Prostate gland (tissue), 2 donors: ENCODE results near the gene DNAJC1.

ENCODE experiments used
- POLR2A ChIP-seq: fragments of 450-650 bp; IDR thresholded peaks from one replicate; pipeline ENCODE4 v1.6.1; 2016; ENCODE audit warnings: antibody characterized with exemption, mild to moderate bottlenecking
- POLR2AphosphoS5 ChIP-seq: sonication (generic); formaldehyde crosslinking; IDR thresholded peaks from one replicate; pipeline ENCODE4 v1.6.1; 2017; ENCODE audit warnings: antibody characterized with exemption
- TF ChIP-seq, protein P1 (sequence below), 4 experiments: fragments of 200-600 bp in 2 of 4; fragments of 450-650 bp in 2 of 4; sonication (generic) in 2 of 4; IDR thresholded peaks; 1 replicate in 3 of 4; 2 replicates in 1 of 4; pipeline ENCODE4 v1.5.1; 2016 to 2019; ENCODE audit warnings: antibody characterized with exemption in 4 of 4, mild to moderate bottlenecking in 2 of 4, moderate library complexity in 2 of 4

- TF ChIP-seq, protein P1, sequence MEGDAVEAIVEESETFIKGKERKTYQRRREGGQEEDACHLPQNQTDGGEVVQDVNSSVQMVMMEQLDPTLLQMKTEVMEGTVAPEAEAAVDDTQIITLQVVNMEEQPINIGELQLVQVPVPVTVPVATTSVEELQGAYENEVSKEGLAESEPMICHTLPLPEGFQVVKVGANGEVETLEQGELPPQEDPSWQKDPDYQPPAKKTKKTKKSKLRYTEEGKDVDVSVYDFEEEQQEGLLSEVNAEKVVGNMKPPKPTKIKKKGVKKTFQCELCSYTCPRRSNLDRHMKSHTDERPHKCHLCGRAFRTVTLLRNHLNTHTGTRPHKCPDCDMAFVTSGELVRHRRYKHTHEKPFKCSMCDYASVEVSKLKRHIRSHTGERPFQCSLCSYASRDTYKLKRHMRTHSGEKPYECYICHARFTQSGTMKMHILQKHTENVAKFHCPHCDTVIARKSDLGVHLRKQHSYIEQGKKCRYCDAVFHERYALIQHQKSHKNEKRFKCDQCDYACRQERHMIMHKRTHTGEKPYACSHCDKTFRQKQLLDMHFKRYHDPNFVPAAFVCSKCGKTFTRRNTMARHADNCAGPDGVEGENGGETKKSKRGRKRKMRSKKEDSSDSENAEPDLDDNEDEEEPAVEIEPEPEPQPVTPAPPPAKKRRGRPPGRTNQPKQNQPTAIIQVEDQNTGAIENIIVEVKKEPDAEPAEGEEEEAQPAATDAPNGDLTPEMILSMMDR (IDR thresholded peaks at IDR 0.05) = no peak
- no peak for TF ChIP-seq POLR2A
- no peak for TF ChIP-seq POLR2AphosphoS5
Observed at GRCh38 chr10:21797533-21797932, 206.0 kb downstream of the DNAJC1 start.
